Measurements from ENCODE around the gene OTULIN.

The OTULIN gene

GRCh38 chr5:14664270-14665100 lies at the start of gene OTULIN (continued):
- TF ChIP-seq ZNF404 (tag by site-specific recombination; IDR thresholded peaks at IDR 0.05) (no peak), ZNF529 (tag by site-specific recombination; IDR thresholded peaks at IDR 0.05; ENCODE audit: insufficient replicate concordance) (no peak), MYNN (tag by site-specific recombination; IDR thresholded peaks at IDR 0.05; ENCODE audit: borderline replicate concordance) (no peak; the same call in 1 of the 2 replicates), ZNF501 (tag by site-specific recombination; IDR thresholded peaks at IDR 0.05) (peak; percentile 100)

DNA sequence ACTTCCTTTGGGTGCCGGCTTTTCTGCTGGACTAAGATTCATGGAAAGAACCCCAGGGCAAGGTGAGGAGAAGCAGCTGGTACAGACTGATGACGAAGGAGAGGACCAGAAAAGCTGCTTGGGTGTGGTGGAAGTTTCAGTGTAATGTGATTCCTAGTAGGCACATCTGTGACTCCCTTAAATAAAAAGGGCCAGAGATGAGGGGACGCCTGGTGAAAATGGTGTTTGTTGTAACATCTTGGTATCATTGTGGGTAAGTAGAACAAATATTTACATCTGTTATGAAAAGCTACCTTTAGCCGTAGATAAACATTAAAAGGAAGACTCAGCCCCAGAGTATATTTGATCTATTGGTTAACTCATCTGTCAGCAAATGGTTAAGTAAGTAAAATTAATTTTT lies 49.2 kb upstream of the OTULIN start:
- TF ChIP-seq ZNF302 (tag by site-specific recombination; IDR thresholded peaks at IDR 0.05; ENCODE audit: low read depth) (no peak), ZNF623 (tag by site-specific recombination; IDR thresholded peaks at IDR 0.05) (no peak)
- Histone ChIP-seq H3K27ac (ENCODE audit: extremely low read depth, low read depth, low read length) (no peak overlapping the region), H3K36me3 (ENCODE audit: control insufficient read depth in 2 of 2, insufficient read depth in 1 of 2, low read length in 2 of 2) (peaks cover 10 to 41% of the 10 kb centered on the region in 2 experiments), H3K4me1 (ENCODE audit: control insufficient read depth, insufficient read depth, low read length) (no peaks in the 10 kb centered on the region), H3K9me3 (ENCODE audit: control insufficient read depth, insufficient read depth, low read depth, low read length) (no peaks in the 10 kb centered on the region), H3K4me3 (ENCODE audit: low read depth, low read length) (no peak overlapping the region)
- ChIA-PET CTCF (interaction anchor here (0.8 kb wide), 1 partner anchor 638 kb away, joined by 3 read pairs; no protein-coding TSS in a partner anchor), POLR2A (no interaction called here)

- peaks cover 4 to 29% of the 10 kb centered on the region in 2 experiments for H3K36me3 ChIP-seq (ENCODE audit: control insufficient read depth in 2 of 2, insufficient read depth in 1 of 2, low read length in 2 of 2)
- H3K27ac ChIP-seq (ENCODE audit: extremely low read depth, low read depth, low read length) = no peak overlapping the region
- no peaks in the 10 kb centered on the region for H3K9me3 ChIP-seq (ENCODE audit: control insufficient read depth, insufficient read depth, low read depth, low read length)
- H3K4me1 ChIP-seq (ENCODE audit: control insufficient read depth, insufficient read depth, low read length) = no peaks in the 10 kb centered on the region
- TF ChIP-seq ZNF221 (tag by site-specific recombination; IDR thresholded peaks at IDR 0.05; ENCODE audit: borderline replicate concordance) (no peak), FEZF1 (tag by site-specific recombination; IDR thresholded peaks at IDR 0.05) (no peak), ZBTB10 (tag by site-specific recombination; IDR thresholded peaks at IDR 0.05) (no peak), SP3 (tag by site-specific recombination; IDR thresholded peaks at IDR 0.05) (no peak), ZNF274 (IDR thresholded peaks at IDR 0.05; ENCODE audit: low read length) (no peak), ZNF274 (tag by site-specific recombination; IDR thresholded peaks at IDR 0.05; ENCODE audit: borderline replicate concordance) (no peak), ZSCAN4 (tag by site-specific recombination; IDR thresholded peaks at IDR 0.05) (no peak)
- TF ChIP-seq, protein P1, sequence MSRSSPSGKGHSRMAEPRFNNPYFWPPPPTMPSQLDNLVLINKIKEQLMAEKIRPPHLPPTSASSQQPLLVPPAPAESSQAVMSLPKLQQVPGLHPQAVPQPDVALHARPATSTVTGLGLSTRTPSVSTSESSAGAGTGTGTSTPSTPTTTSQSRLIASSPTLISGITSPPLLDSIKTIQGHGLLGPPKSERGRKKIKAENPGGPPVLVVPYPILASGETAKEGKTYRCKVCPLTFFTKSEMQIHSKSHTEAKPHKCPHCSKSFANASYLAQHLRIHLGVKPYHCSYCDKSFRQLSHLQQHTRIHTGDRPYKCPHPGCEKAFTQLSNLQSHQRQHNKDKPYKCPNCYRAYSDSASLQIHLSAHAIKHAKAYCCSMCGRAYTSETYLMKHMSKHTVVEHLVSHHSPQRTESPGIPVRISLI (tag by site-specific recombination; IDR thresholded peaks at IDR 0.05) = no peak
- no peak overlapping the region for H3K4me3 ChIP-seq (ENCODE audit: low read depth, low read length)
- CTCF ChIA-PET = no interaction called here
- POLR2A ChIA-PET = no interaction called here
Observed at GRCh38 chr5:14617441-14617840, 47.1 kb upstream of the OTULIN start.

DNA sequence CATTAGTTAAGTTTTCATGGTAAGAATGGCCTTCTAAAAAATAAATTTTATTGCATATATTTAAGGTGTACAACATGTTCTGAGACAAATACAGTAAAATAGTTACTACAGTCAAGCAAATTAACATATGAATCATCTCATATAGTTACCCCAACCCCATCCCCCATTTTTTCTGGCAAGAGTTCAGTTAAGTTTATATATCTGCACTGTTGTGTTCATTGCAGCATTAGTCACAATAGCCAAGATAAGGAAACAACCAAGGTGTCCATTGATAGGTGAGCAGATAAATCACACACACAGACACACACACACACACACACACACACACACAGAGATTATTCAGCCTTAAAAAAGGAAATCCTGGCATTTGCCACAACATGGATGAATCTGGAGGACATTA lies 37.2 kb upstream of the OTULIN start:
- H3K36me3 ChIP-seq (ENCODE audit: control insufficient read depth in 2 of 2, insufficient read depth in 1 of 2, low read length in 2 of 2) = no peaks in the 10 kb centered on the region
- no peak overlapping the region for H3K27ac ChIP-seq (ENCODE audit: extremely low read depth, low read depth, low read length)
- ChIA-PET CTCF (no interaction called here), POLR2A (no interaction called here)
- no peaks in the 10 kb centered on the region for H3K9me3 ChIP-seq (ENCODE audit: control insufficient read depth, insufficient read depth, low read depth, low read length)
- H3K4me1 ChIP-seq (ENCODE audit: control insufficient read depth, insufficient read depth, low read length) = no peaks in the 10 kb centered on the region
- 0 out of 2 replicates have a peak, but pooled peaks have one; percentile 32 for TF ChIP-seq ZSCAN4 (tag by site-specific recombination; IDR thresholded peaks at IDR 0.05)
- TF ChIP-seq ZNF560 (tag by site-specific recombination; IDR thresholded peaks at IDR 0.05; ENCODE audit: borderline replicate concordance) = no peak
- no peak overlapping the region for H3K4me3 ChIP-seq (ENCODE audit: low read depth, low read length)
